Measurements from ENCODE around the gene RFX5. TPM values are rescaled to one million over a fixed set of nuclear protein-coding genes. Genes with fewer than 3 reads are reported as not detected.

The RFX5 gene
- total and polyA plus RNA-seq, 2 of the 13 experiments (the other 11 are each of a cell fraction or from before 2014, with no cell fraction given), result 17.9 to 36.2 TPM

GRCh38 chr1:151356696-151357095 is 9.6 kb upstream of the RFX5 start:
- WGBS (ENCODE audit: low lambda C conversion rate), result 0% methylated on average over 2 of the region's 2 CpGs
- intact Hi-C loops (cut with micrococcal nuclease; ENCODE audit: unreplicated experiment) (no loop called here), in situ Hi-C loops (cut with HindIII; ENCODE audit: extremely low pct_ligation_motif_present, low pct_unique_long_range_greater_than_20kb) (no loop called here)
- Histone ChIP-seq H4K20me1 (ENCODE audit: insufficient read depth, low read length) (no peaks in the 10 kb centered on the region), H2AFZ (ENCODE audit: low read length) (no peak overlapping the region), H3K9ac (ENCODE audit: insufficient read depth, low read depth, low read length) (no peak overlapping the region), H3K4me3 (replicated peaks in 1 of 3; ENCODE audit: insufficient read depth in 1 of 3, low read depth in 2 of 3, low read length in 3 of 3) (no peak overlapping the region), H3K27ac (ENCODE audit: extremely low read length, insufficient read depth, low read length) (no peak overlapping the region), H3K79me2 (ENCODE audit: insufficient read depth, low read length) (no peaks in the 10 kb centered on the region), H3K4me1 (ENCODE audit: insufficient read depth, low read length) (0 out of 2 replicates have a peak, but pooled peaks cover 7% of the 10 kb centered on the region), H3K4me2 (ENCODE audit: low read depth, low read length) (no peak overlapping the region), H3K36me3 (replicated peaks in 1 of 2; ENCODE audit: control insufficient read depth in 1 of 2, insufficient read depth in 2 of 2, low read length in 2 of 2) (no peaks in the 10 kb centered on the region), H3K9me3 (ENCODE audit: low read length) (peaks cover 7% of the 10 kb centered on the region), H3K27me3 (ENCODE audit: control insufficient read depth in 1 of 2, insufficient read depth in 2 of 2, low read length in 2 of 2) (no peaks in the 10 kb centered on the region)
- no TSS peak for BruUV-seq (replicated peaks)
- CTCF ChIA-PET (ENCODE audit: low intra/inter-chr PET ratio, low total read pairs), result no interaction called here
- POLR2A ChIA-PET, result no interaction called here
- TF ChIP-seq RNF219 (CRISPR knock-in tag; IDR thresholded peaks at IDR 0.05) (no peak), HNF4G (IDR thresholded peaks at IDR 0.05; ENCODE audit: borderline replicate concordance, low read depth, low read length) (no peak), HNF4G (CRISPR knock-in tag; IDR thresholded peaks at IDR 0.05; ENCODE audit: borderline replicate concordance, low read depth) (no peak), FOXO4 (CRISPR knock-in tag; conservative IDR thresholded peaks at IDR 0.05) (no peak), ARNT2 (CRISPR knock-in tag; IDR thresholded peaks at IDR 0.05; ENCODE audit: low read depth) (no peak), STAT5B (CRISPR knock-in tag; IDR thresholded peaks at IDR 0.05) (no peak), RFX5 (IDR thresholded peaks at IDR 0.05; ENCODE audit: low read depth, low read length) (no peak), BHLHE40 (IDR thresholded peaks at IDR 0.05; ENCODE audit: low read length) (no peak), ZNF660 (CRISPR knock-in tag; IDR thresholded peaks at IDR 0.05; ENCODE audit: borderline replicate concordance, low read depth) (no peak), ZNF121 (CRISPR knock-in tag; IDR thresholded peaks at IDR 0.05) (no peak), ZNF432 (CRISPR knock-in tag; IDR thresholded peaks at IDR 0.05; ENCODE audit: borderline replicate concordance) (no peak), PTBP1 (IDR thresholded peaks at IDR 0.05; ENCODE audit: low read depth, low read length, poor library complexity, severe bottlenecking) (no peak), TERF1 (CRISPR knock-in tag; IDR thresholded peaks at IDR 0.05) (no peak), ZNF619 (CRISPR knock-in tag; IDR thresholded peaks at IDR 0.05) (no peak), PRMT3 (CRISPR knock-in tag; IDR thresholded peaks at IDR 0.05; ENCODE audit: borderline replicate concordance, low read depth) (no peak), THAP11 (CRISPR knock-in tag; IDR thresholded peaks at IDR 0.05) (no peak), ZNF205 (CRISPR knock-in tag; IDR thresholded peaks at IDR 0.05) (no peak), IRF9 (CRISPR knock-in tag; IDR thresholded peaks at IDR 0.05; ENCODE audit: borderline replicate concordance) (no peak), SYNCRIP (IDR thresholded peaks at IDR 0.05; ENCODE audit: insufficient read depth, low read depth, low read length) (no peak)
- DNase-seq (ENCODE audit: low spot score) (no peak), FAIRE-seq (no peak), ATAC-seq (no peak)

All from HepG2 (cell line).